ENCODE measurements around the gene PPFIBP1.
A peak's percentile ranks its signal among the peaks of the same experiment; 100 is the strongest.

GRCh38 chr12:27703720-27704452, 179.9 kb downstream of the PPFIBP1 start:
- TF ChIP-seq CTCF (IDR thresholded peaks at IDR 0.05): peak in 1 of 3 donors; percentile 39
- no peak for TF ChIP-seq POLR2A (IDR thresholded peaks at IDR 0.05)

Measured in lower leg skin (tissue), 3 donors.